Measurements from ENCODE around the gene PRG3.
A peak's percentile ranks its signal among the peaks of the same experiment; 100 is the strongest.

The PRG3 gene

GRCh38 chr11:57357856-57358255 is 23.1 kb downstream of the PRG3 start:
- H3K27me3 ChIP-seq (ENCODE audit: insufficient read depth, low read length) = no peaks in the 10 kb centered on the region
- 81% methylated on average over 6 of the region's 6 CpGs for WGBS
- no peaks in the 10 kb centered on the region for H3K36me3 ChIP-seq (ENCODE audit: insufficient read depth, low read length)
- no peak overlapping the region for H3K9ac ChIP-seq (ENCODE audit: low read depth, low read length)
- no peaks in the 10 kb centered on the region; the same call in 1 of the 2 replicates for H3K4me1 ChIP-seq (ENCODE audit: insufficient read depth, low read length)
- no peak overlapping the region for H3K4me3 ChIP-seq (ENCODE audit: low read length)
- no peak overlapping the region for H3K27ac ChIP-seq (ENCODE audit: low read depth, low read length)
- H3K9me3 ChIP-seq (ENCODE audit: insufficient read depth, low read depth, low read length) = no peaks in the 10 kb centered on the region

- WGBS = 95% methylated on average over 3 of the region's 3 CpGs
- H3K4me3 ChIP-seq (ENCODE audit: low read length) = no peak overlapping the region
- no peaks in the 10 kb centered on the region for H3K36me3 ChIP-seq (ENCODE audit: insufficient read depth, low read length)
- H3K27me3 ChIP-seq (ENCODE audit: insufficient read depth, low read length) = no peaks in the 10 kb centered on the region
- no peak overlapping the region for H3K27ac ChIP-seq (ENCODE audit: low read depth, low read length)
- no peak overlapping the region for H3K9ac ChIP-seq (ENCODE audit: low read depth, low read length)
- H3K4me1 ChIP-seq (ENCODE audit: insufficient read depth, low read length) = no peaks in the 10 kb centered on the region; the same call in 1 of the 2 replicates
- no peaks in the 10 kb centered on the region for H3K9me3 ChIP-seq (ENCODE audit: insufficient read depth, low read depth, low read length)
Measured at GRCh38 chr11:57357310-57357709, 23.6 kb downstream of the PRG3 start.

- Histone ChIP-seq H3K4me1 (ENCODE audit: insufficient read depth, low read length) (no peaks in the 10 kb centered on the region; the same call in 1 of the 2 replicates), H3K27me3 (ENCODE audit: insufficient read depth, low read length) (no peaks in the 10 kb centered on the region), H3K4me3 (ENCODE audit: low read length) (no peak overlapping the region), H3K27ac (ENCODE audit: low read depth, low read length) (no peak overlapping the region), H3K9ac (ENCODE audit: low read depth, low read length) (no peak overlapping the region), H3K9me3 (ENCODE audit: insufficient read depth, low read depth, low read length) (no peaks in the 10 kb centered on the region), H3K36me3 (ENCODE audit: insufficient read depth, low read length) (no peaks in the 10 kb centered on the region)
- 89% methylated on average over 9 of the region's 9 CpGs for WGBS
Measured at GRCh38 chr11:57356268-57356667, 24.7 kb downstream of the PRG3 start.

- no peak overlapping the region for H3K4me3 ChIP-seq (ENCODE audit: low read length)
- 94% methylated on average over 6 of the region's 6 CpGs for WGBS
- no peaks in the 10 kb centered on the region; the same call in 1 of the 2 replicates for H3K4me1 ChIP-seq (ENCODE audit: insufficient read depth, low read length)
- H3K9ac ChIP-seq (ENCODE audit: low read depth, low read length) = no peak overlapping the region
- H3K27ac ChIP-seq (ENCODE audit: low read depth, low read length) = no peak overlapping the region
- H3K36me3 ChIP-seq (ENCODE audit: insufficient read depth, low read length) = no peaks in the 10 kb centered on the region
- H3K27me3 ChIP-seq (ENCODE audit: insufficient read depth, low read length) = no peaks in the 10 kb centered on the region
- no peaks in the 10 kb centered on the region for H3K9me3 ChIP-seq (ENCODE audit: insufficient read depth, low read depth, low read length)
Measured at GRCh38 chr11:57354699-57355098, 26.3 kb downstream of the PRG3 start.

GRCh38 chr11:57353852-57354251 is 27.1 kb downstream of the PRG3 start:
- H3K4me1 ChIP-seq (ENCODE audit: insufficient read depth, low read length) = no peaks in the 10 kb centered on the region; the same call in 1 of the 2 replicates
- H3K4me3 ChIP-seq (ENCODE audit: low read length) = no peak overlapping the region
- 81% methylated on average over 4 of the region's 4 CpGs for WGBS
- no peaks in the 10 kb centered on the region for H3K36me3 ChIP-seq (ENCODE audit: insufficient read depth, low read length)
- no peak overlapping the region for H3K9ac ChIP-seq (ENCODE audit: low read depth, low read length)
- no peaks in the 10 kb centered on the region for H3K27me3 ChIP-seq (ENCODE audit: insufficient read depth, low read length)
- H3K9me3 ChIP-seq (ENCODE audit: insufficient read depth, low read depth, low read length) = no peaks in the 10 kb centered on the region
- H3K27ac ChIP-seq (ENCODE audit: low read depth, low read length) = no peak overlapping the region

GRCh38 chr11:57353446-57353845 is 27.5 kb downstream of the PRG3 start:
- no peaks in the 10 kb centered on the region for H3K36me3 ChIP-seq (ENCODE audit: insufficient read depth, low read length)
- no peak overlapping the region for H3K9ac ChIP-seq (ENCODE audit: low read depth, low read length)
- H3K4me3 ChIP-seq (ENCODE audit: low read length) = no peak overlapping the region
- H3K27me3 ChIP-seq (ENCODE audit: insufficient read depth, low read length) = no peaks in the 10 kb centered on the region
- H3K27ac ChIP-seq (ENCODE audit: low read depth, low read length) = no peak overlapping the region
- no peaks in the 10 kb centered on the region; the same call in 1 of the 2 replicates for H3K4me1 ChIP-seq (ENCODE audit: insufficient read depth, low read length)
- no peaks in the 10 kb centered on the region for H3K9me3 ChIP-seq (ENCODE audit: insufficient read depth, low read depth, low read length)
- WGBS = 59% methylated on average over 4 of the region's 4 CpGs

GRCh38 chr11:57353036-57353435 is 27.9 kb downstream of the PRG3 start:
- Histone ChIP-seq H3K4me1 (ENCODE audit: insufficient read depth, low read length) (no peaks in the 10 kb centered on the region; the same call in 1 of the 2 replicates), H3K9ac (ENCODE audit: low read depth, low read length) (no peak overlapping the region), H3K27me3 (ENCODE audit: insufficient read depth, low read length) (no peaks in the 10 kb centered on the region), H3K4me3 (ENCODE audit: low read length) (no peak overlapping the region), H3K27ac (ENCODE audit: low read depth, low read length) (no peak overlapping the region), H3K36me3 (ENCODE audit: insufficient read depth, low read length) (no peaks in the 10 kb centered on the region), H3K9me3 (ENCODE audit: insufficient read depth, low read depth, low read length) (no peaks in the 10 kb centered on the region)
- 69% methylated on average over 5 of the region's 5 CpGs for WGBS

- WGBS = 17% methylated on average over 31 of the region's 31 CpGs
- Histone ChIP-seq H3K4me1 (ENCODE audit: insufficient read depth, low read length) (peaks cover 3% of the 10 kb centered on the region), H3K36me3 (ENCODE audit: insufficient read depth, low read length) (no peaks in the 10 kb centered on the region), H3K27me3 (ENCODE audit: insufficient read depth, low read length) (0 out of 2 replicates have a peak, but pooled peaks cover 3% of the 10 kb centered on the region), H3K9me3 (ENCODE audit: insufficient read depth, low read depth, low read length) (no peaks in the 10 kb centered on the region), H3K9ac (ENCODE audit: low read depth, low read length) (peak overlapping the region; percentile 67), H3K4me3 (ENCODE audit: low read length) (peak overlapping the region; percentile 53), H3K27ac (ENCODE audit: low read depth, low read length) (no peak overlapping the region)
Measured at GRCh38 chr11:57349491-57350274, 31.3 kb downstream of the PRG3 start.

GRCh38 chr11:57348636-57349313 is 32.2 kb downstream of the PRG3 start:
- Histone ChIP-seq H3K27ac (ENCODE audit: low read depth, low read length) (no peak overlapping the region), H3K27me3 (ENCODE audit: insufficient read depth, low read length) (0 out of 2 replicates have a peak, but pooled peaks cover 3% of the 10 kb centered on the region), H3K4me1 (ENCODE audit: insufficient read depth, low read length) (peaks cover 8% of the 10 kb centered on the region), H3K9me3 (ENCODE audit: insufficient read depth, low read depth, low read length) (no peaks in the 10 kb centered on the region), H3K36me3 (ENCODE audit: insufficient read depth, low read length) (no peaks in the 10 kb centered on the region), H3K9ac (ENCODE audit: low read depth, low read length) (no peak overlapping the region), H3K4me3 (ENCODE audit: low read length) (no peak overlapping the region)
- WGBS = 92% methylated on average over 14 of the region's 14 CpGs

GRCh38 chr11:57348052-57348451 is 32.9 kb downstream of the PRG3 start:
- no peak overlapping the region for H3K9ac ChIP-seq (ENCODE audit: low read depth, low read length)
- H3K4me1 ChIP-seq (ENCODE audit: insufficient read depth, low read length) = peaks cover 14% of the 10 kb centered on the region
- H3K27ac ChIP-seq (ENCODE audit: low read depth, low read length) = no peak overlapping the region
- no peaks in the 10 kb centered on the region for H3K36me3 ChIP-seq (ENCODE audit: insufficient read depth, low read length)
- no peak overlapping the region for H3K4me3 ChIP-seq (ENCODE audit: low read length)
- 0 out of 2 replicates have a peak, but pooled peaks cover 3% of the 10 kb centered on the region for H3K27me3 ChIP-seq (ENCODE audit: insufficient read depth, low read length)
- WGBS = 77% methylated on average over 7 of the region's 7 CpGs
- no peaks in the 10 kb centered on the region for H3K9me3 ChIP-seq (ENCODE audit: insufficient read depth, low read depth, low read length)

GRCh38 chr11:57347336-57347735 is 33.6 kb downstream of the PRG3 start:
- Histone ChIP-seq H3K9ac (ENCODE audit: low read depth, low read length) (no peak overlapping the region), H3K27me3 (ENCODE audit: insufficient read depth, low read length) (0 out of 2 replicates have a peak, but pooled peaks cover 3% of the 10 kb centered on the region), H3K36me3 (ENCODE audit: insufficient read depth, low read length) (no peaks in the 10 kb centered on the region), H3K4me1 (ENCODE audit: insufficient read depth, low read length) (peaks cover 17% of the 10 kb centered on the region; the same call in 1 of the 2 replicates), H3K27ac (ENCODE audit: low read depth, low read length) (no peak overlapping the region), H3K9me3 (ENCODE audit: insufficient read depth, low read depth, low read length) (no peaks in the 10 kb centered on the region), H3K4me3 (ENCODE audit: low read length) (no peak overlapping the region)
- 89% methylated on average over 9 of the region's 9 CpGs for WGBS

Measured in HUES64 (cell line).